GM06990 (cell line): ENCODE measurements around the gene GRB7.
"Not testable (repeated sequence)": the region's sequence is repeated elsewhere in the genome, so short reads cannot be mapped to it uniquely, and the experiment has no call there.

ENCODE experiments used
- DNase-seq: peaks from one replicate; pipeline ENCODE4 v3.0.0-alpha.2; 2011; ENCODE audit not compliant: insufficient read length; ENCODE audit errors: extremely low read depth
- H3K27me3 ChIP-seq: replicated peaks from 2 replicates; pipeline ENCODE4 v1.6.0; 2011; ENCODE audit warnings: low read length; ENCODE audit not compliant: control insufficient read depth, insufficient read depth
- H3K36me3 ChIP-seq: 2 replicates; pipeline ENCODE4 v1.5.1; 2011; ENCODE audit warnings: low read length; ENCODE audit not compliant: control insufficient read depth, insufficient read depth
- H3K4me3 ChIP-seq: replicated peaks from 2 replicates; pipeline ENCODE4 v1.5.1; 2011; ENCODE audit warnings: low read depth, mild to moderate bottlenecking, control low read depth, low read length
- CTCF ChIP-seq: IDR thresholded peaks from 2 replicates; pipeline ENCODE4 v1.5.1; 2011; ENCODE audit warnings: low read length, control low read depth, mild to moderate bottlenecking, inconsistent platforms; ENCODE audit not compliant: insufficient read depth, poor library complexity, severe bottlenecking

GRB7 gene

GRCh38 chr17:39719563-39720355, 18.0 kb upstream of the GRB7 start:
- no peak for DNase-seq
- no peaks in the 10 kb centered on the region for H3K36me3 ChIP-seq
- no peak overlapping the region for H3K4me3 ChIP-seq
- no peak for TF ChIP-seq CTCF
- no peaks in the 10 kb centered on the region for H3K27me3 ChIP-seq

GRCh38 chr17:39722104-39722503, 15.6 kb upstream of the GRB7 start:
- no peak for DNase-seq
- Histone ChIP-seq H3K36me3 (no peaks in the 10 kb centered on the region; the same call in 1 of the 2 replicates), H3K4me3 (no peak overlapping the region), H3K27me3 (no peaks in the 10 kb centered on the region)
- TF ChIP-seq CTCF = no peak

- Histone ChIP-seq H3K4me3 (no peak overlapping the region), H3K27me3 (no peaks in the 10 kb centered on the region), H3K36me3 (peaks cover 8% of the 10 kb centered on the region)
- DNase-seq = no peak
- no peak for TF ChIP-seq CTCF
Observed at GRCh38 chr17:39722965-39723848, 14.5 kb upstream of the GRB7 start.

- no peak overlapping the region for H3K4me3 ChIP-seq
- no peak for TF ChIP-seq CTCF
- H3K27me3 ChIP-seq = no peaks in the 10 kb centered on the region
- H3K36me3 ChIP-seq = peaks cover 10% of the 10 kb centered on the region
- DNase-seq = no peak
Observed at GRCh38 chr17:39724731-39725130, 13.0 kb upstream of the GRB7 start.

GRCh38 chr17:39725923-39726322, 11.8 kb upstream of the GRB7 start:
- not testable (repeated sequence) for H3K36me3 ChIP-seq

GRCh38 chr17:39726617-39727016, 11.1 kb upstream of the GRB7 start:
- no peak overlapping the region for H3K4me3 ChIP-seq
- no peak for TF ChIP-seq CTCF
- peaks cover 10% of the 10 kb centered on the region for H3K36me3 ChIP-seq
- no peaks in the 10 kb centered on the region for H3K27me3 ChIP-seq
- DNase-seq = no peak

More at GRCh38 chr17:39725923-39726322, 11.8 kb upstream of the GRB7 start:
- not testable (repeated sequence) for H3K27me3 ChIP-seq, H3K4me3 ChIP-seq, DNase-seq
